Kidney (tissue), 14 donors: ENCODE results near the gene SGO1. TPM values are rescaled to one million over a fixed set of nuclear protein-coding genes. Genes with fewer than 3 reads are reported as not detected.
A peak's percentile ranks its signal among the peaks of the same experiment; 100 is the strongest.

Experiments
- DNase-seq, 5 donors: peaks; one replicate each; pipeline ENCODE4 v3.0.0-alpha.2; 2013 to 2020
- FAIRE-seq: peaks from 2 replicates; lab custom pipeline; 2012; peaks lifted over from hg19 to GRCh38; lab: Jason Lieb, UNC
- H3K27ac ChIP-seq, 2 donors: one replicate each; pipeline ENCODE4 v1.7.0; 2013; ENCODE audit warnings: low read depth in 2 of 2, low read length in 2 of 2, inconsistent platforms in 1 of 2
- H3K27me3 ChIP-seq: one replicate; pipeline ENCODE4 v1.7.1; 2013; ENCODE audit warnings: low read length, inconsistent platforms; ENCODE audit not compliant: control insufficient read depth, insufficient read depth
- H3K36me3 ChIP-seq, 3 donors: one replicate each; pipeline versions ENCODE4 v1.7.0 to v1.7.1; 2013; ENCODE audit warnings: low read length in 3 of 3, control low read depth in 1 of 3, inconsistent platforms in 1 of 3; ENCODE audit not compliant: insufficient read depth in 3 of 3, control insufficient read depth in 2 of 3
- H3K4me1 ChIP-seq, 3 donors: one replicate each; pipeline versions ENCODE4 v1.7.0 to v1.7.1; 2013; ENCODE audit warnings: low read length in 3 of 3, inconsistent platforms in 1 of 3, low read depth in 1 of 3; ENCODE audit not compliant: control insufficient read depth in 2 of 3, insufficient read depth in 2 of 3
- H3K4me3 ChIP-seq, 3 donors: one replicate each; pipeline versions ENCODE4 v1.7.0 to v1.8.1; 2013; ENCODE audit warnings: low read length in 3 of 3, control low read depth in 1 of 3, inconsistent platforms in 1 of 3
- H3K9ac ChIP-seq, 3 donors: one replicate each; pipeline versions ENCODE4 v1.7.0 to v1.7.1; 2013; ENCODE audit warnings: low read length in 3 of 3, control low read depth in 1 of 3, inconsistent platforms in 1 of 3
- H3K9me3 ChIP-seq, 3 donors: one replicate each; pipeline versions ENCODE4 v1.7.0 to v1.7.1; 2013; ENCODE audit warnings: low read length in 3 of 3, control low read depth in 1 of 3, inconsistent platforms in 1 of 3; ENCODE audit not compliant: control insufficient read depth in 2 of 3, insufficient read depth in 1 of 3
- CTCF ChIP-seq: IDR thresholded peaks from 3 replicates; pipeline ENCODE4 v1.5.1; 2012; ENCODE audit warnings: mild to moderate bottlenecking, moderate library complexity, borderline replicate concordance; ENCODE audit not compliant: insufficient read depth; ENCODE audit errors: extremely low read depth
- intact Hi-C: fragments of 100-400 bp; cut with DNase I; formaldehyde crosslinking; loops from one replicate; pipeline ENCODE4 v1.11.1; 2022
- polyA plus RNA-seq: library from polyadenylated mRNA; stranded (reverse); fragments of 350-450 nt; fragmentation: Illumina TruSeq; extraction: RNeasy Lipid Tissue Mini Kit (QIAGEN cat#74804); gene quantifications from one replicate; pipeline ENCODE4 v1.2.3, GENCODE V29; 2014; ENCODE audit warnings: low read depth, low replicate concordance; ENCODE audit not compliant: insufficient read depth
- total RNA-seq: library from RNA; stranded (reverse); fragmentation: NEBNext Ultra II Directional; extraction: Animal tissue kit (Norgen Biotek cat#: 25700); gene quantifications from one replicate; pipeline ENCODE4 v1.2.1, GENCODE V29; 2021
- donor health status: control.
- donor health status: control.
- donor health status: control.
- donor health status: control.
- donor health status: control.
- donor health status: DM: yes; HTN: yes; CAD: no.
- donor health status: Normal renal cell carcinoma (clear cell type).

The SGO1 gene
- total and polyA plus RNA-seq, 2 donors from 2014 or later: 0.37 to 0.72 TPM

GRCh38 chr3:20185331-20185678, 701 bp downstream of the SGO1 start:
- Histone ChIP-seq H3K4me3 (peak overlapping the region; percentile 70 to 99 (median 81)), H3K9ac (peak overlapping the region in 1 of 3 donors; percentile 93), H3K36me3 (no peaks in the 10 kb centered on the region), H3K27me3 (no peaks in the 10 kb centered on the region), H3K4me1 (peaks cover 2 to 10% (median 4%) of the 10 kb centered on the region in 3 donors), H3K27ac (no peak overlapping the region), H3K9me3 (no peaks in the 10 kb centered on the region)
- FAIRE-seq: no peak
- DNase-seq: peak in 2 of 5 donors; percentile 14 to 34
- intact Hi-C loops: no loop called here
- no peak for TF ChIP-seq CTCF

- Histone ChIP-seq H3K27me3 (no peaks in the 10 kb centered on the region), H3K4me1 (peaks cover 0 to 4% (median 2%) of the 10 kb centered on the region in 3 donors), H3K9me3 (no peaks in the 10 kb centered on the region), H3K9ac (no peak overlapping the region), H3K4me3 (no peak overlapping the region), H3K36me3 (no peaks in the 10 kb centered on the region), H3K27ac (no peak overlapping the region)
- DNase-seq (no peak), FAIRE-seq (no peak)
- intact Hi-C loops: no loop called here
- no peak for TF ChIP-seq CTCF
These were observed 3.8 kb downstream of the SGO1 start for GRCh38 chr3:20182206-20182605.

GRCh38 chr3:20181276-20181675, 4.7 kb downstream of the SGO1 start:
- no peak overlapping the region for H3K9ac ChIP-seq
- H3K9me3 ChIP-seq: no peaks in the 10 kb centered on the region
- H3K36me3 ChIP-seq: no peaks in the 10 kb centered on the region
- intact Hi-C loops: no loop called here
- peaks cover 0 to 4% (median 2%) of the 10 kb centered on the region in 3 donors for H3K4me1 ChIP-seq
- no peak for TF ChIP-seq CTCF
- no peak for FAIRE-seq
- H3K27me3 ChIP-seq: no peaks in the 10 kb centered on the region
- H3K27ac ChIP-seq: no peak overlapping the region
- H3K4me3 ChIP-seq: no peak overlapping the region
- no peak for DNase-seq

- H3K9me3 ChIP-seq: no peaks in the 10 kb centered on the region
- no peak overlapping the region for H3K27ac ChIP-seq
- H3K4me1 ChIP-seq: no peaks in the 10 kb centered on the region
- H3K27me3 ChIP-seq: no peaks in the 10 kb centered on the region
- H3K9ac ChIP-seq: no peak overlapping the region
- no peak overlapping the region for H3K4me3 ChIP-seq
- H3K36me3 ChIP-seq: no peaks in the 10 kb centered on the region
- FAIRE-seq: no peak
- intact Hi-C loops: no loop called here
- DNase-seq: no peak
- no peak for TF ChIP-seq CTCF
These were observed 12.1 kb downstream of the SGO1 start for GRCh38 chr3:20173844-20174410.
